WTC11 (cell line): Measurements from ENCODE around the gene NHSL2.

Experiments used
- CBFB ChIP-seq: sonication (generic); formaldehyde crosslinking; IDR thresholded peaks from 2 replicates; pipeline ENCODE4 v1.8.1; 2022; ENCODE audit warnings: mild to moderate bottlenecking, low read depth, missing genetic modification reagents
- CDX4 ChIP-seq: fragments of 250-450 bp; sonication (Bioruptor Pico); IDR thresholded peaks from 2 replicates; pipeline ENCODE4 v1.9.0; 2021; ENCODE audit warnings: moderate library complexity, mild to moderate bottlenecking, inconsistent platforms, borderline replicate concordance
- CREB1 ChIP-seq: sonication (generic); formaldehyde crosslinking; IDR thresholded peaks from 2 replicates; pipeline ENCODE4 v1.8.0; 2023; ENCODE audit warnings: mild to moderate bottlenecking, missing genetic modification reagents
- E2F1 ChIP-seq: sonication (generic); formaldehyde crosslinking; IDR thresholded peaks from 2 replicates; pipeline ENCODE4 v1.8.0; 2022; ENCODE audit warnings: mild to moderate bottlenecking, missing genetic modification reagents
- E2F4 ChIP-seq: sonication (generic); formaldehyde crosslinking; IDR thresholded peaks from 2 replicates; pipeline ENCODE4 v1.8.1; 2022; ENCODE audit warnings: low read depth, mild to moderate bottlenecking, moderate library complexity, missing genetic modification reagents, borderline replicate concordance
- FOXJ3 ChIP-seq: sonication (generic); formaldehyde crosslinking; IDR thresholded peaks from 2 replicates; pipeline ENCODE4 v1.9.0; 2021; ENCODE audit warnings: missing genetic modification reagents, mild to moderate bottlenecking, borderline replicate concordance
- GTF2I ChIP-seq: fragments of 250-450 bp; sonication (Bioruptor Pico); conservative IDR thresholded peaks from 2 replicates; pipeline ENCODE4 v1.4.0; 2021; ENCODE audit warnings: mild to moderate bottlenecking
- SP1 ChIP-seq: sonication (generic); formaldehyde crosslinking; conservative IDR thresholded peaks from 2 replicates; pipeline ENCODE4 v1.8.1; 2022; ENCODE audit warnings: missing genetic modification reagents
- TP53 ChIP-seq: sonication (generic); formaldehyde crosslinking; IDR thresholded peaks from 2 replicates; pipeline ENCODE4 v1.8.1; 2023; ENCODE audit warnings: mild to moderate bottlenecking, missing genetic modification reagents
- ZNF138 ChIP-seq: sonication (generic); formaldehyde crosslinking; conservative IDR thresholded peaks from 2 replicates; pipeline ENCODE4 v1.8.1; 2022; ENCODE audit warnings: mild to moderate bottlenecking, moderate library complexity, missing genetic modification reagents
- ZNF423 ChIP-seq: fragments of 250-450 bp; sonication (Bioruptor Pico); IDR thresholded peaks from 2 replicates; pipeline ENCODE4 v2.1.2; 2022; ENCODE audit warnings: mild to moderate bottlenecking, moderate library complexity
- TF ChIP-seq, protein P1 (sequence below): fragments of 200-600 bp; IDR thresholded peaks from 2 replicates; pipeline ENCODE4 v1.8.0; 2022; ENCODE audit warnings: antibody characterized with exemption
- TF ChIP-seq, protein P2 (sequence below): sonication (generic); formaldehyde crosslinking; conservative IDR thresholded peaks from 2 replicates; pipeline ENCODE4 v1.8.1; 2023; ENCODE audit warnings: mild to moderate bottlenecking, low read depth, missing genetic modification reagents, moderate library complexity
- TF ChIP-seq, protein P3 (sequence below): sonication (generic); formaldehyde crosslinking; IDR thresholded peaks from 2 replicates; pipeline ENCODE4 v1.8.1; 2023; ENCODE audit warnings: mild to moderate bottlenecking, missing genetic modification reagents, moderate library complexity

DNA sequence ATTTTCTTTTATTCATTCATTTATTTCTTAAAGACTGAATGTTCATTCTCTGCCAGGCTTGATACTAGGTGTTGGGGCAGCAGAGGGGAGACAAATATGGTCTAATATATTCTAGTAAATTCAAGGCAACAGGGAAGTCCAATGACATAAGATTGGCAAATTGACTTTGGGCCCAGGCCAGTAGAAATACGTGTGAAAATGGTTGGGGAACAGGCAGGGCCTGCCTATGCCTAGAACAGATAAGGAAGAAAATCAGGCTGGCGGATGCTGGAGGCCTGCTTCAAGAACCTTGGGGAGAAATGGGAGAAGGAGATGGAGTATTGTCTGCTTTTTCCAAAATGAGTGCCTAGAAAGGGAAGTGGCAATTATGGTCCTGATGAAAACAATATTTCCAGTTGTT is 112.4 kb downstream of the NHSL2 start:
- TF ChIP-seq, protein P1, sequence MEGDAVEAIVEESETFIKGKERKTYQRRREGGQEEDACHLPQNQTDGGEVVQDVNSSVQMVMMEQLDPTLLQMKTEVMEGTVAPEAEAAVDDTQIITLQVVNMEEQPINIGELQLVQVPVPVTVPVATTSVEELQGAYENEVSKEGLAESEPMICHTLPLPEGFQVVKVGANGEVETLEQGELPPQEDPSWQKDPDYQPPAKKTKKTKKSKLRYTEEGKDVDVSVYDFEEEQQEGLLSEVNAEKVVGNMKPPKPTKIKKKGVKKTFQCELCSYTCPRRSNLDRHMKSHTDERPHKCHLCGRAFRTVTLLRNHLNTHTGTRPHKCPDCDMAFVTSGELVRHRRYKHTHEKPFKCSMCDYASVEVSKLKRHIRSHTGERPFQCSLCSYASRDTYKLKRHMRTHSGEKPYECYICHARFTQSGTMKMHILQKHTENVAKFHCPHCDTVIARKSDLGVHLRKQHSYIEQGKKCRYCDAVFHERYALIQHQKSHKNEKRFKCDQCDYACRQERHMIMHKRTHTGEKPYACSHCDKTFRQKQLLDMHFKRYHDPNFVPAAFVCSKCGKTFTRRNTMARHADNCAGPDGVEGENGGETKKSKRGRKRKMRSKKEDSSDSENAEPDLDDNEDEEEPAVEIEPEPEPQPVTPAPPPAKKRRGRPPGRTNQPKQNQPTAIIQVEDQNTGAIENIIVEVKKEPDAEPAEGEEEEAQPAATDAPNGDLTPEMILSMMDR = no peak
- TF ChIP-seq CREB1 (CRISPR knock-in tag) (no peak), ZNF423 (CRISPR knock-in tag) (no peak), FOXJ3 (CRISPR knock-in tag) (no peak), CDX4 (CRISPR knock-in tag) (no peak), GTF2I (CRISPR knock-in tag) (no peak), ZNF138 (CRISPR knock-in tag) (no peak), E2F1 (CRISPR knock-in tag) (no peak), CBFB (no peak), TP53 (CRISPR knock-in tag) (no peak), E2F4 (CRISPR knock-in tag) (no peak), SP1 (CRISPR knock-in tag) (no peak)
- TF ChIP-seq, protein P2, sequence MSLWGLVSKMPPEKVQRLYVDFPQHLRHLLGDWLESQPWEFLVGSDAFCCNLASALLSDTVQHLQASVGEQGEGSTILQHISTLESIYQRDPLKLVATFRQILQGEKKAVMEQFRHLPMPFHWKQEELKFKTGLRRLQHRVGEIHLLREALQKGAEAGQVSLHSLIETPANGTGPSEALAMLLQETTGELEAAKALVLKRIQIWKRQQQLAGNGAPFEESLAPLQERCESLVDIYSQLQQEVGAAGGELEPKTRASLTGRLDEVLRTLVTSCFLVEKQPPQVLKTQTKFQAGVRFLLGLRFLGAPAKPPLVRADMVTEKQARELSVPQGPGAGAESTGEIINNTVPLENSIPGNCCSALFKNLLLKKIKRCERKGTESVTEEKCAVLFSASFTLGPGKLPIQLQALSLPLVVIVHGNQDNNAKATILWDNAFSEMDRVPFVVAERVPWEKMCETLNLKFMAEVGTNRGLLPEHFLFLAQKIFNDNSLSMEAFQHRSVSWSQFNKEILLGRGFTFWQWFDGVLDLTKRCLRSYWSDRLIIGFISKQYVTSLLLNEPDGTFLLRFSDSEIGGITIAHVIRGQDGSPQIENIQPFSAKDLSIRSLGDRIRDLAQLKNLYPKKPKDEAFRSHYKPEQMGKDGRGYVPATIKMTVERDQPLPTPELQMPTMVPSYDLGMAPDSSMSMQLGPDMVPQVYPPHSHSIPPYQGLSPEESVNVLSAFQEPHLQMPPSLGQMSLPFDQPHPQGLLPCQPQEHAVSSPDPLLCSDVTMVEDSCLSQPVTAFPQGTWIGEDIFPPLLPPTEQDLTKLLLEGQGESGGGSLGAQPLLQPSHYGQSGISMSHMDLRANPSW (CRISPR knock-in tag) = no peak
- TF ChIP-seq, protein P3, sequence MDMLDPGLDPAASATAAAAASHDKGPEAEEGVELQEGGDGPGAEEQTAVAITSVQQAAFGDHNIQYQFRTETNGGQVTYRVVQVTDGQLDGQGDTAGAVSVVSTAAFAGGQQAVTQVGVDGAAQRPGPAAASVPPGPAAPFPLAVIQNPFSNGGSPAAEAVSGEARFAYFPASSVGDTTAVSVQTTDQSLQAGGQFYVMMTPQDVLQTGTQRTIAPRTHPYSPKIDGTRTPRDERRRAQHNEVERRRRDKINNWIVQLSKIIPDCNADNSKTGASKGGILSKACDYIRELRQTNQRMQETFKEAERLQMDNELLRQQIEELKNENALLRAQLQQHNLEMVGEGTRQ (CRISPR knock-in tag) = no peak
